ENCODE results near the gene ATP4A. TPM values are rescaled to one million over a fixed set of nuclear protein-coding genes. Genes with fewer than 3 reads are reported as not detected.
A peak's percentile ranks its signal among the peaks of the same experiment; 100 is the strongest.

The ATP4A gene
- total RNA-seq, 2 experiments from 2014 or later: not detected

GRCh38 chr19:35539314-35539713, 24.1 kb downstream of the ATP4A start:
- Mint-ChIP-seq H3K27ac (no peak overlapping the region), H3K27me3 (no peaks in the 10 kb centered on the region), H3K36me3 (no peaks in the 10 kb centered on the region), H3K9me3 (no peaks in the 10 kb centered on the region), H3K4me1 (peaks cover 14% of the 10 kb centered on the region), H3K4me3 (no peak overlapping the region)
- no peak for DNase-seq
- no peak for ATAC-seq (ENCODE audit: low read depth)
- POLR2A ChIA-PET: no interaction called here

GRCh38 chr19:35534803-35535480, 28.5 kb downstream of the ATP4A start:
- POLR2A ChIA-PET: interaction anchor here (1.4 kb wide), 1 partner anchor 78 kb away, joined by 4 read pairs; the partner anchor contains the start of gene HAUS5
- H3K36me3 Mint-ChIP-seq: no peaks in the 10 kb centered on the region
- H3K4me1 Mint-ChIP-seq: peaks cover 16% of the 10 kb centered on the region
- DNase-seq (no peak), ATAC-seq (ENCODE audit: low read depth) (no peak)
- H3K4me3 Mint-ChIP-seq: no peak overlapping the region
- peaks cover 16% of the 10 kb centered on the region for H3K27me3 Mint-ChIP-seq
- H3K9me3 Mint-ChIP-seq: no peaks in the 10 kb centered on the region
- H3K27ac Mint-ChIP-seq: peak overlapping the region; percentile 38

- Mint-ChIP-seq H3K27me3 (peaks cover 24% of the 10 kb centered on the region), H3K9me3 (no peaks in the 10 kb centered on the region), H3K4me3 (peak overlapping the region; percentile 79), H3K4me1 (peaks cover 17% of the 10 kb centered on the region), H3K27ac (peak overlapping the region; percentile 83), H3K36me3 (no peaks in the 10 kb centered on the region)
- POLR2A ChIA-PET: interaction anchor here (0.5 to 1.4 kb wide), 4 partner anchors 24 to 110 kb away, joined by 3 to 5 read pairs (median 4); partner anchors contain the start of gene HAUS5
- DNase-seq: peak; percentile 77
- peak; percentile 94 for ATAC-seq (ENCODE audit: low read depth)
Observed at GRCh38 chr19:35533822-35534392, 29.6 kb downstream of the ATP4A start.

GRCh38 chr19:35533201-35533821, 30.1 kb downstream of the ATP4A start, which contains the start of gene GAPDHS:
TSS of gene GAPDHS (plus strand) at chr19:35533456. CDS start at chr19:35533528, 72 bp downstream.
- Mint-ChIP-seq H3K27ac (peak within 1 kb of the TSS; percentile 83), H3K27me3 (peaks cover 27% of the 10 kb centered on the region), H3K36me3 (no peaks in the 10 kb centered on the region), H3K4me1 (peaks cover 17% of the 10 kb centered on the region), H3K9me3 (no peaks in the 10 kb centered on the region), H3K4me3 (peak within 1 kb of the TSS; percentile 79)
- ATAC-seq (ENCODE audit: low read depth) (no peak), DNase-seq (no peak)
- POLR2A ChIA-PET: interaction anchor here (0.5 to 1.4 kb wide), 4 partner anchors 25 to 110 kb away, joined by 3 to 5 read pairs (median 4); partner anchors contain the start of gene HAUS5

GRCh38 chr19:35531291-35531690, 32.2 kb downstream of the ATP4A start:
- Mint-ChIP-seq H3K27ac (no peak overlapping the region), H3K4me3 (no peak overlapping the region), H3K36me3 (no peaks in the 10 kb centered on the region), H3K9me3 (no peaks in the 10 kb centered on the region), H3K27me3 (peaks cover 27% of the 10 kb centered on the region), H3K4me1 (peaks cover 8% of the 10 kb centered on the region)
- DNase-seq (no peak), ATAC-seq (ENCODE audit: low read depth) (no peak)
- POLR2A ChIA-PET: interaction anchor here (0.6 kb wide), 1 partner anchor 92 kb away, joined by 3 read pairs; no protein-coding TSS in a partner anchor

GRCh38 chr19:35529241-35530218, 33.9 kb downstream of the ATP4A start:
- no peaks in the 10 kb centered on the region for H3K9me3 Mint-ChIP-seq
- no peak for DNase-seq
- H3K27me3 Mint-ChIP-seq: peaks cover 27% of the 10 kb centered on the region
- H3K4me1 Mint-ChIP-seq: peaks cover 10% of the 10 kb centered on the region
- H3K27ac Mint-ChIP-seq: no peak overlapping the region
- no peaks in the 10 kb centered on the region for H3K36me3 Mint-ChIP-seq
- POLR2A ChIA-PET: no interaction called here
- no peak overlapping the region for H3K4me3 Mint-ChIP-seq
- no peak for ATAC-seq (ENCODE audit: low read depth)

- ATAC-seq (ENCODE audit: low read depth): no peak
- Mint-ChIP-seq H3K4me1 (peaks cover 6% of the 10 kb centered on the region), H3K36me3 (no peaks in the 10 kb centered on the region), H3K4me3 (no peak within 1 kb of the TSS), H3K9me3 (no peaks in the 10 kb centered on the region), H3K27ac (no peak within 1 kb of the TSS), H3K27me3 (peaks cover 26% of the 10 kb centered on the region)
- no peak for DNase-seq
- POLR2A ChIA-PET: no interaction called here
Observed at GRCh38 chr19:35528218-35529038, 35.0 kb downstream of the ATP4A start, which contains the start of gene SBSN. TSS of gene SBSN (minus strand) at chr19:35528311. CDS start at chr19:35528281, 30 bp downstream.

- Mint-ChIP-seq H3K36me3 (no peaks in the 10 kb centered on the region), H3K27ac (no peak overlapping the region), H3K27me3 (peaks cover 18% of the 10 kb centered on the region), H3K9me3 (no peaks in the 10 kb centered on the region), H3K4me3 (no peak overlapping the region), H3K4me1 (peaks cover 5% of the 10 kb centered on the region)
- DNase-seq: no peak
- POLR2A ChIA-PET: no interaction called here
- ATAC-seq (ENCODE audit: low read depth): no peak
Observed at GRCh38 chr19:35525873-35526272, 37.6 kb downstream of the ATP4A start.

GRCh38 chr19:35524181-35524837, 39.1 kb downstream of the ATP4A start:
- Mint-ChIP-seq H3K27me3 (peaks cover 7% of the 10 kb centered on the region), H3K36me3 (no peaks in the 10 kb centered on the region), H3K27ac (no peak overlapping the region), H3K4me1 (peaks cover 3% of the 10 kb centered on the region), H3K4me3 (no peak overlapping the region), H3K9me3 (no peaks in the 10 kb centered on the region)
- DNase-seq (no peak), ATAC-seq (ENCODE audit: low read depth) (no peak)
- POLR2A ChIA-PET: no interaction called here

GRCh38 chr19:35522745-35523327, 40.6 kb downstream of the ATP4A start:
- H3K4me1 Mint-ChIP-seq: peaks cover 3% of the 10 kb centered on the region
- no peak overlapping the region for H3K27ac Mint-ChIP-seq
- no peaks in the 10 kb centered on the region for H3K36me3 Mint-ChIP-seq
- POLR2A ChIA-PET: no interaction called here
- no peak for DNase-seq
- H3K9me3 Mint-ChIP-seq: no peaks in the 10 kb centered on the region
- ATAC-seq (ENCODE audit: low read depth): no peak
- H3K4me3 Mint-ChIP-seq: no peak overlapping the region
- H3K27me3 Mint-ChIP-seq: no peaks in the 10 kb centered on the region

GRCh38 chr19:35521124-35521743, 42.2 kb downstream of the ATP4A start:
- no peaks in the 10 kb centered on the region for H3K9me3 Mint-ChIP-seq
- DNase-seq (no peak), ATAC-seq (ENCODE audit: low read depth) (no peak)
- peaks cover 3% of the 10 kb centered on the region for H3K4me1 Mint-ChIP-seq
- POLR2A ChIA-PET: no interaction called here
- H3K27ac Mint-ChIP-seq: no peak overlapping the region
- no peaks in the 10 kb centered on the region for H3K36me3 Mint-ChIP-seq
- no peaks in the 10 kb centered on the region for H3K27me3 Mint-ChIP-seq
- no peak overlapping the region for H3K4me3 Mint-ChIP-seq

All from activated naive CD8-positive, alpha-beta T cell treated with anti-CD3 and anti-CD28 coated beads, Interleukin-2, amount 10 ng/mL, durations not matched to agents 7 days and 5 days (primary cell).